ENCODE results near the gene COPB2. TPM values are rescaled to one million over a fixed set of nuclear protein-coding genes. Genes with fewer than 3 reads are reported as not detected.
A peak's percentile ranks its signal among the peaks of the same experiment; 100 is the strongest.
"Not testable (repeated sequence)": the region's sequence is repeated elsewhere in the genome, so short reads cannot be mapped to it uniquely, and the experiment has no call there.

COPB2 gene
- total RNA-seq, 6 donors from 2014 or later = 49.2 to 121 (median 102) TPM

- DNase-seq (no peak), ATAC-seq (ENCODE audit: low FRiP score in 2 of 2) (no peak)
- Histone ChIP-seq H3K4me3 (no peak overlapping the region), H3K9me3 (peaks cover 0 to 3% (median 0%) of the 10 kb centered on the region in 4 donors), H3K27ac (no peak overlapping the region), H3K27me3 (no peaks in the 10 kb centered on the region), H3K4me1 (no peaks in the 10 kb centered on the region), H3K36me3 (no peaks in the 10 kb centered on the region)
- TF ChIP-seq EP300 (IDR thresholded peaks at IDR 0.05) = no peak
- no peak for TF ChIP-seq POLR2A (IDR thresholded peaks at IDR 0.05)
- TF ChIP-seq, protein P1, sequence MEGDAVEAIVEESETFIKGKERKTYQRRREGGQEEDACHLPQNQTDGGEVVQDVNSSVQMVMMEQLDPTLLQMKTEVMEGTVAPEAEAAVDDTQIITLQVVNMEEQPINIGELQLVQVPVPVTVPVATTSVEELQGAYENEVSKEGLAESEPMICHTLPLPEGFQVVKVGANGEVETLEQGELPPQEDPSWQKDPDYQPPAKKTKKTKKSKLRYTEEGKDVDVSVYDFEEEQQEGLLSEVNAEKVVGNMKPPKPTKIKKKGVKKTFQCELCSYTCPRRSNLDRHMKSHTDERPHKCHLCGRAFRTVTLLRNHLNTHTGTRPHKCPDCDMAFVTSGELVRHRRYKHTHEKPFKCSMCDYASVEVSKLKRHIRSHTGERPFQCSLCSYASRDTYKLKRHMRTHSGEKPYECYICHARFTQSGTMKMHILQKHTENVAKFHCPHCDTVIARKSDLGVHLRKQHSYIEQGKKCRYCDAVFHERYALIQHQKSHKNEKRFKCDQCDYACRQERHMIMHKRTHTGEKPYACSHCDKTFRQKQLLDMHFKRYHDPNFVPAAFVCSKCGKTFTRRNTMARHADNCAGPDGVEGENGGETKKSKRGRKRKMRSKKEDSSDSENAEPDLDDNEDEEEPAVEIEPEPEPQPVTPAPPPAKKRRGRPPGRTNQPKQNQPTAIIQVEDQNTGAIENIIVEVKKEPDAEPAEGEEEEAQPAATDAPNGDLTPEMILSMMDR (IDR thresholded peaks at IDR 0.05) = no peak
- no peak for TF ChIP-seq POLR2AphosphoS5 (IDR thresholded peaks at IDR 0.05)
- WGBS, 2 donors = 95 to 97% methylated on average over 3 of the region's 3 CpGs
Measured at GRCh38 chr3:139396707-139397106, 7.3 kb upstream of the COPB2 start.

DNA sequence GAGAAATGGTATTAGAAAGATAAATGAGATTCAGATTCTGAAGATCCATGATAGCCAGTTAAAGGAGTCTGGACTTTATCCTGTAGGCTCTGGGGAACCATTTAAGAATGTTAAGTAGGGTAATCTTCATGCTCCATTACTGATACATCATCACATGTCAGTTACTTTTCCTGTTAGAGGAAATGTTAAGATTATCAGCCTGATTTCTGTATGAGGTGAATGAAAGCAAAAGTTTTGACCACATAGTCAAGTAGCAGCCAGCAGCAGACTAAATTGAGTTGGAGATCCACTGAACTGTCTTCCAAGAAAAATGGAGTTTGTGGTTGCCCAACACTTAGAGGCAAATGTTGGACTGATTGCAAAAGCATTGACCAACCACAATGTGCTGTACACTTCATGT is 4.7 kb upstream of the COPB2 start:
- no peaks in the 10 kb centered on the region for H3K9me3 ChIP-seq
- no peak overlapping the region for H3K27ac ChIP-seq
- no peaks in the 10 kb centered on the region for H3K27me3 ChIP-seq
- DNase-seq = no peak
- ATAC-seq (ENCODE audit: low FRiP score in 2 of 2) = no peak
- no peak overlapping the region for H3K4me3 ChIP-seq
- no peaks in the 10 kb centered on the region for H3K36me3 ChIP-seq
- TF ChIP-seq, protein P1 (IDR thresholded peaks at IDR 0.05) = no peak
- H3K4me1 ChIP-seq = peaks cover 5 to 8% (median 6%) of the 10 kb centered on the region in 4 donors

- Histone ChIP-seq H3K27me3 (no peaks in the 10 kb centered on the region), H3K27ac (peak overlapping the region; percentile 90 to 94 (median 94)), H3K36me3 (peaks cover 0 to 4% (median 0%) of the 10 kb centered on the region in 4 donors), H3K4me3 (peak overlapping the region; percentile 70 to 90 (median 78)), H3K4me1 (peaks cover 22 to 48% (median 43%) of the 10 kb centered on the region in 4 donors), H3K9me3 (no peaks in the 10 kb centered on the region)
- no peak for ATAC-seq (ENCODE audit: low FRiP score in 2 of 2)
- peak in 1 of 2 donors; percentile 25 for DNase-seq
- 4% methylated on average over 11 to 25 of the region's 25 CpGs for WGBS, 2 donors
- TF ChIP-seq POLR2A (IDR thresholded peaks at IDR 0.05) = no peak
- TF ChIP-seq, protein P1 (IDR thresholded peaks at IDR 0.05) = no peak
- no peak for TF ChIP-seq POLR2AphosphoS5 (IDR thresholded peaks at IDR 0.05)
- TF ChIP-seq EP300 (IDR thresholded peaks at IDR 0.05) = no peak
Measured at GRCh38 chr3:139388821-139389551, 461 bp downstream of the COPB2 start.

GRCh38 chr3:139388077-139388476 is 1.4 kb downstream of the COPB2 start:
- ATAC-seq (ENCODE audit: low FRiP score in 2 of 2) (no peak), DNase-seq (no peak)
- Histone ChIP-seq H3K9me3 (no peaks in the 10 kb centered on the region), H3K27ac (no peak overlapping the region), H3K4me1 (peaks cover 22 to 54% (median 43%) of the 10 kb centered on the region in 4 donors), H3K27me3 (no peaks in the 10 kb centered on the region), H3K36me3 (peaks cover 0 to 7% (median 0%) of the 10 kb centered on the region in 4 donors), H3K4me3 (peak overlapping the region in 3 of 4 donors; percentile 70 to 90 (median 85))
- no peak for TF ChIP-seq POLR2A (IDR thresholded peaks at IDR 0.05)
- TF ChIP-seq, protein P1 (IDR thresholded peaks at IDR 0.05) = no peak
- no peak for TF ChIP-seq POLR2AphosphoS5 (IDR thresholded peaks at IDR 0.05)
- TF ChIP-seq EP300 (IDR thresholded peaks at IDR 0.05) = no peak
- 81 to 84% methylated on average over 10 of the region's 10 CpGs for WGBS, 2 donors

DNA sequence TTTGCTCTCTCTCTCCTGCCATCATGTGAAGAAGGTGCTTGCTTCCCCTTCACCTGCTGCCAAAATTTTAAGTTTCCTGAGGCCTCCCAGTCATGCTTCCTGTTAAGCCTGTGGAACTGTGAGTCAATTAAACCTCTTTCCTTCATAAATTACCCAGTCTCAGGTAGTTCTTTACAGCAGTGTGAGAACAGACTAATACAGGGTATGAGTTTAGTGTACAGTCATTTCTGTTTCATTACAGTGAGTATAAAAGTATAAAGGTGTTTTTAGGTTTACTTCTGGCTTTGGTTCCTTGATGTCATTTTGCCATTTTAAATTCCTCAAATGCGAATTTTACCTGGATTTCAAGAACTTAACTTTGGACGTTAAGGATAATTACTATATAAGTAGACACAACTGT is 7.2 kb downstream of the COPB2 start:
- DNase-seq; H3K4me3 ChIP-seq; H3K9me3 ChIP-seq; ATAC-seq (ENCODE audit: low FRiP score in 2 of 2); H3K27ac ChIP-seq; H3K27me3 ChIP-seq: not testable (repeated sequence)
- Histone ChIP-seq H3K4me1 (peaks cover 9 to 39% (median 23%) of the 10 kb centered on the region in 4 donors), H3K36me3 (peaks cover 11 to 62% (median 25%) of the 10 kb centered on the region in 4 donors)
- 74 to 93% methylated on average over 2 of the region's 2 CpGs for WGBS, 2 donors
